ENCODE measurements around the gene NPAS3. TPM values are rescaled to one million over a fixed set of nuclear protein-coding genes. Genes with fewer than 3 reads are reported as not detected.

NPAS3 gene
- total RNA-seq, 1 donor: 0.36 TPM

- TF ChIP-seq CTCF (IDR thresholded peaks at IDR 0.05; ENCODE audit: insufficient read depth, low read length): no peak
- H3K4me3 ChIP-seq (ENCODE audit: low read depth, low read length): no peak overlapping the region
- no peak for DNase-seq (ENCODE audit: low read depth)
These were observed 570.8 kb downstream of the NPAS3 start for GRCh38 chr14:33509454-33509853.

DNA sequence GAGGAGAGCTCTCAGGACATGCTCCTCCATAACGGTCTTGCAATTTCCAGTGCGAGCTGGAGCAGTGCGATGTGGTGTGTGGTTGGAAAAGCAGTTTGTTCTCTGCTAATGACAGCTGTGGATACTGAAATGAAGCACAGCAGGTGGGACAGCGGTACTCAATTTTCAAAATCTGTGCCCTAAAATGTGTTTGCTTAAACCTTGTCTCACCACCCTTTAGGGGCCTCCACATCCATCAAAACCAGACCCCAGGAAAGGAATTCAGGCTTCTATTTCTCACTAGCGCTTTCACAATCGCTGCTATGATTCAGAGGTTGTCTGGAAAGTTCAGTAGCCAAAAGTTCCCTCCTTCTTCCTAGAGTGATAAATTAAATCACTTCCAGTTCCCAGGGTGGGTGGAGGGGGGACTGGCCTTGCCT is 571.4 kb downstream of the NPAS3 start:
- no peak for TF ChIP-seq CTCF (IDR thresholded peaks at IDR 0.05; ENCODE audit: insufficient read depth, low read length)
- peak; percentile 70 for DNase-seq (ENCODE audit: low read depth)
- H3K4me3 ChIP-seq (ENCODE audit: low read depth, low read length): no peak overlapping the region

- no peak overlapping the region for H3K4me3 ChIP-seq (ENCODE audit: low read depth, low read length)
- TF ChIP-seq CTCF (IDR thresholded peaks at IDR 0.05; ENCODE audit: insufficient read depth, low read length): no peak
- no peak for DNase-seq (ENCODE audit: low read depth)
These were observed 572.3 kb downstream of the NPAS3 start for GRCh38 chr14:33510991-33511390.

DNA sequence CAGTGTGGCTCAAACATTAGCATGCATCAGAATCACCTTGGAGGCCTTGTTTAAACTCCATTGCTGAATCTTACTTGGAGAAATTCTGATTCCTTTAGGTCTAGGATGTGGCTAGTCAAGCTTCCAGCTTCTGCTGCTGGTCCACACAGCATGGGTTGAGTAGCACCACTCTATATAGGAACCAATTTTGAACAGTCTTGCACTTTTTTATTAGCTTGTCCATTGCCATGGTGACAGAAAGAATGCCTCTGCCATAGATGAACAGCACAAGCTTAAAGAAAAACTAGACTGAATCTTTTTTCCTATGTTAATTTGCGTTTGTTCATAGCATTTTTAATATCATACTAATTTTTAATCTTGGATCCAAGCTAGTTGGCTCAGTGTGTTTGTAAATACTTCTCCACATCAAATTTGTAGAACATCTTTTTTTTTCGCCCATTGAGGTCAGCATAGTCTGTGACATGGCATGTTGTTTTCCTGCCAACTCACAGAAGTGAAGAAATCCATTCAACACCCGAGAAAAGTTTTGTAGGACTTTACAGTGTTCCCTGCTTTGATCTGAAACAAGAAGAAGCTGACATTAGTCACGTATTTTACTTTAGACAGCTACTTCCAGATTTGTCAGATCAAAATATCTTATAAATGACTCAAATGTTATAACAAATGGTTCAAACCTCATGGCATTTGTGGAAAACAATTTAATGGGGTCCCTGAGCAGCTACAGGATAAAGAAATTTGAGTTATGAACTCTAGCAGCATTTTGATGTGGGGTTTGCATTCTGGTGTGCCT is 573.4 kb downstream of the NPAS3 start:
- no peak overlapping the region for H3K4me3 ChIP-seq (ENCODE audit: low read depth, low read length)
- DNase-seq (ENCODE audit: low read depth): peak; percentile 74
- TF ChIP-seq CTCF (IDR thresholded peaks at IDR 0.05; ENCODE audit: insufficient read depth, low read length): no peak

GRCh38 chr14:33515441-33515840 is 576.8 kb downstream of the NPAS3 start:
- no peak for DNase-seq (ENCODE audit: low read depth)
- TF ChIP-seq CTCF (IDR thresholded peaks at IDR 0.05; ENCODE audit: insufficient read depth, low read length): no peak

DNA sequence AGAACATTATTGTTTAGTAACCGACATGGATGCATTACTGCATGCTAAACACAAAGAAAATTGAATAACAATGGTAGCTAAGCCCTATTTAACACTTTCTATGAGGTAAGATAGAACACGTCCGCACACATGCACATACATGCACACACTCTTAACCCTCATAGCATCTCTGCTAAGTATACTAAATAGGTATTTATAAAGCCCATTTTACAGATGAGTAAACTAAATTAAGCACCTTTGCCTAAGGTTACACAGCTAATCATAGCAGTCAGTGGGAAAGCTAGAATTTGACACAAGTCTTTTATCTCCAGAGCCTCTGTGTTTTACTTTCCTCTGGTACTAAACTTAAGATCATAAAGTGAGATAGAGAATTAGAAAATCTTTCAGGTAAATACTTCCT is 577.2 kb downstream of the NPAS3 start:
- H3K4me3 ChIP-seq (ENCODE audit: low read depth, low read length): no peak overlapping the region
- no peak for DNase-seq (ENCODE audit: low read depth)
- TF ChIP-seq CTCF (IDR thresholded peaks at IDR 0.05; ENCODE audit: insufficient read depth, low read length): no peak

More at GRCh38 chr14:33515441-33515840, 576.8 kb downstream of the NPAS3 start:
- no peak overlapping the region for H3K4me3 ChIP-seq (ENCODE audit: low read depth, low read length)
